NOMO-1 treated with dmso at 0.1 percent for 144 hours (cell line): ENCODE results near the gene C10orf53.

ENCODE experiments used
- DNase-seq: peaks from one replicate; lab custom pipeline; 2025; ENCODE audit not compliant: unreplicated experiment; lab: John Stamatoyannopoulos, UW

The C10orf53 gene

DNA sequence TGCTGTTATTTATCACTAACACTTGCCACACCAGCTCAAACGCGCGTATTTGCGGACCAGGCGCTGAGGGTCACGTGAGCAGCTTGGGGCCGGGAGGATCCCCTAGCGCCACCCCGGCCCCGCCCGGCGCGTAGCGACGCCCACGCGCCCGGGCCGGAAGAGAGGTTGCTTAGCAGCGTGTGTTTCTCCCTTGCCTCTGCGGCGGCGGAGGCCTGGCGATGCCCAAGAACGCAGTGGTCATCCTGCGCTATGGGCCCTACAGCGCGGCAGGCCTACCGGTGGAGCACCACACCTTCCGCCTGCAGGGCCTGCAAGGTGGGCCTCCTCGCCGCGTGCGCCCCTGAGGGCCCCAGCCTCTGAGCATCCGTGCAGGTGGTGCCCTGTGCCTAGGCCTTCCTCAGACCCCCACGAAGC, at the start of gene C10orf53:
Gene C10orf53 (plus strand): TSS at position 172 of the 414 bp plus-strand sequence. CDS start 47 bp downstream, at position 219.
- DNase-seq = no peak

GRCh38 chr10:49631975-49632374, 47.5 kb upstream of the C10orf53 start:
- DNase-seq = no peak

DNA sequence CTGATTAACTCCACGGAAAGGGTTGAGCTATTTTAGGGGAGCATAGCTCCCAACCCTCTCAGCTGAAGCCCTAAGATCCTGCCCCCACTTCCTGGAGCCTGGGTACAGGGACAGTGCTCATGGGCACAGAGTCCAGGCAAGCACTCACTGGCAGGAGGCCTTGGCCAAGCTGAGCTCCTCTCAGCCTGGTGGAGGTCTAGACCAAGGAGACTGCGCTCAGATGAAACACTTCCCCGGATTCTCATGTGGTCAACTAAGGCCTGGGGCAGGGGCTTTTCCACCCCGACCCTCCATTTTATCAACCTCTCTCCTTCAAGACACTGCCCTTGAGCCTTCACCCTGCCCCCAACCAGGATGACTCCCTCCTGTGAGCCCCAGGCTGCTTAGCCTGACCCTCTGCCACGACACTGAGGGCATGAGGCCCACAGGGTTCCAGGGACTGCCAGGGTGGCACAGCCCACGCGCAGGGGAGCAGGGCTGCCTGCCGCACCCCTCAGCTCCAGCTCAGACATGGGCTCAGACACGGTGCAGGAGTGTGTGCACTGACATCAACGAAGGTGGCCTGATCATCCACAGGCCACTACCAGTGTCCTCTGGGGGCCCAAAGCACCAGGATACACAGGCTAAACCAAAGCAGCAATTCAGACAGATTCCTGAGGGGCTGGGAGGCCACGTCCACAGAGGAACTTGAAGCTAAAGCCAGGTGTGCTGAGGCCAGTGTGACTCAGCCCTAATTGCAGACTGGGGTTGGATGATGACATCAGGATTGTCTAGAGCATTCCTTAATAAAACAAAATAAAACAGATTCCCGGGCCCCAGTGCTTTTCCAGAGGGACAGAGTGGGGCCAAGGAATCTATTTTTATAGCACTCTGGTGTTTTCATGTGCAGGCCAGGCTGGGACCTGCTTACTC, 46.8 kb upstream of the C10orf53 start:
- DNase-seq = no peak

DNA sequence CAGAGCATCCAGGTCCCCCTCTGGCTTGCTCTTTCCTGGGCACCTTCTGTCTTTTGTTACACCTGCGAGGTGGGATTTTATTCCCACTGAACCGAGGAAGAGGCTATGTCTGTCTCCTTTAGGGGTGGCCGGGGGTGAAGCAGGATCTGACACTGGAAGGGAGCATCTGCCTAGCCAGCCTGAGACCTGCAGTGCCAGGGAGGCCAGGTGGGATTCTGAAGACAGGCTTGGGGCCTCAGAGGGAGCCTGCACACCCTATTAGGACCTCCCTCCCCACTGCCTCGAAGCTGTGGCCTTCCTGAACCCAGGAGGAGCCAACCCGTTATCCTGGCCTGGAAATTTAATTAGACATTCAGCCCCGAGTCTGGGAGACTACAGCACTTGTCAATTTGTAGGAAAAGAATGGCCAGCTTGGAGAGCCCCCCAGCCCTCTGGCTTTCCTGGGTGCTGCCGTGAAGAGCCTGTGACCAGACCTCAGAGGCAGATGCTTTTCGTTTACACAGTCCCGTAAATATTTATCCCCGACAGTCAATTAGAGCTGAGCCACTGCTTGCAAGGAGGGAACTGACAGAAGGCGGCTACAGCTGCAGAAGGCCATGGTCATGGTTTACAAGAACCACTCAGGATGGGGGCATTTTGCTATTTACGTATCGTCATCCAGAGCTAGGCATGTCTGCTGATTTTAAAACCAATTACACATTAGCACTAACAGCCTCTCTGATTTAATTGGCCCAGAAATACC, 46.0 kb upstream of the C10orf53 start:
- DNase-seq = no peak

GRCh38 chr10:49634069-49634660, 45.3 kb upstream of the C10orf53 start:
- DNase-seq = no peak

- DNase-seq = no peak
These were observed 37.1 kb upstream of the C10orf53 start for GRCh38 chr10:49642311-49642710.

DNA sequence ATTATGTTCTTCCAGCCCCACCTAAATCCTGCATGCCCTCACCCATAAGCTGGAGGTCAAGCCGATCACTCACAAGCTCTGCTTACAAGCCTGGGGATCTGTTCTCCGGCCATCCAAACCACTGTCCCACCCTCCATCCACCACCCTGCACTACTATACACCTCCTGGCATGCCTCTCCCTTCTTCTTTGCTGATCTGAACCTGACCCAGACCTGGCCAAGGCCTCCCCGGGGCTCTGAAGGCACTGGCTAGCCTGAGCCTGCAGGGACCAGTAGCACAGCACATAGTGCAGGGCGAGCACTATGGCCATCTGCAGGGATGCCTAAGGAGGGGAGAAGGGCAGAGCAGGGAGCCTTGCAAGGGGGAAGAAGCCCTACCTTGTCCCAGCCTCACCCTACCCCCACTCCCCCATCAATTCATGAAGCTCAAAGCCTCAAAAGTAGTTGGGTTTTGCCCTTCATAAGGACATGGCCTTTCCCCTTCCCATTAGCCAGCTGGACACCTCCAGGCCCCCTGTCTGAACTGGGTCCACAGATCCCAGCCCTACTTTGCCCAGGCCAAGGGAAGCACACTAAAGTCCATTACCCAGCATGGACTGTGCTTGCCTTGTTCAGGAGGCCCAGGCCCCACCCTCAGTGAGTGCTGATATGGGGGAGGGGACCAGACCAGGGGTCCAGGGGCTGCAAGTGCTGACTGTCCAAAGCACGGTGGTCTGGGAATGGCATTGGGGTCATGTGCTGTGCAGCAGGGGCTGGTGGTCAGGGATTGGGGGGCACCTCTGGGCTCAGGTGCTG, 36.0 kb upstream of the C10orf53 start:
- DNase-seq = no peak

DNA sequence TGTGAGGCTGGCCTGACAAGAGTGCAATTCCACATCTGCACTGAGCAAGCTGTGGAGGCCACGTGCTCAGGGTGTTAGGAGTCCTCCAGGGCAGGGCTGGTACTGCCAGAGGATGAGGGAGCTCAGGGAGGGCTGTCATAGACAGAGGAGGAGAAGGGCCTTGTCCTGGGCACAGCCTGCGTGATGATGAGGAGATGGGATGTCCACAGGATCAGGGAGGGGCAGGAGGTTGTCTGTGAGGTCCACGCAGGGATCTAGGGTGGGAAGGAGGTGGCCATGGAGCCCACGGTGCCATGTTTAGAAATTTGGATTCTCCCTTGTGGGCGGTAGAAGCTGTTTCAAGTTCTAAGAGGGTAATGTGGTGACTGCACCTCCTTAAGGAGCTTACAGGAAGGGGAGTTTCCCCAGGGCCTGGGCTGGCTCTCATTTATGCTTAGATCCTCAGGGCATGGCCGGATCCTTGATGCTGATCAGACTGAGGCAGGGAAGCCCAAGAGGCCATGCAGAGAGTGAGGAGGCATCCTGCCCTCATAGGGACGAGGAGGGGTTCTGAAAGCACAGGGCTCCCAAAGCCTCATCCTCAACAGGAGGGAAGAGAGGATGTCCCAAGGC, 35.3 kb upstream of the C10orf53 start:
- no peak for DNase-seq

DNA sequence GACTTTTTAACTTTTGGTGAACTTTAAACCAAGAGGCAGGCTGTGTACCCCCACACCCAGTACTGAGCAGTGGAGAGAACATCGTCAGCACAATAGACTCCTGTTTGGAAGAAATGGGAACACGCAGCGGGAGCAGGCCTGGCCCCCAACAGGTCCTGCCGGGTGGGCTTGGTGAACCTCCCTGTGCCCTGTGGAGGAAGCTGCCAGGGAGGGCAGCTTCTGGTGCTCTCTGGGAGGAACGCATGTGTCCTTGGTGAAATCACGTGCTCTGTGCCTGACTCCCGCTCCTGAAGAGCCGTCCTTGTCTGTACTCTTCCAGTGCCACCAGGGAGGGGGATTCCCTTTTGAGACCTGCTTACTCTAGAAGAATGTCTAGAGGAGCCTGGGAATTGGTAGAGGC, 34.0 kb upstream of the C10orf53 start:
- no peak for DNase-seq

DNA sequence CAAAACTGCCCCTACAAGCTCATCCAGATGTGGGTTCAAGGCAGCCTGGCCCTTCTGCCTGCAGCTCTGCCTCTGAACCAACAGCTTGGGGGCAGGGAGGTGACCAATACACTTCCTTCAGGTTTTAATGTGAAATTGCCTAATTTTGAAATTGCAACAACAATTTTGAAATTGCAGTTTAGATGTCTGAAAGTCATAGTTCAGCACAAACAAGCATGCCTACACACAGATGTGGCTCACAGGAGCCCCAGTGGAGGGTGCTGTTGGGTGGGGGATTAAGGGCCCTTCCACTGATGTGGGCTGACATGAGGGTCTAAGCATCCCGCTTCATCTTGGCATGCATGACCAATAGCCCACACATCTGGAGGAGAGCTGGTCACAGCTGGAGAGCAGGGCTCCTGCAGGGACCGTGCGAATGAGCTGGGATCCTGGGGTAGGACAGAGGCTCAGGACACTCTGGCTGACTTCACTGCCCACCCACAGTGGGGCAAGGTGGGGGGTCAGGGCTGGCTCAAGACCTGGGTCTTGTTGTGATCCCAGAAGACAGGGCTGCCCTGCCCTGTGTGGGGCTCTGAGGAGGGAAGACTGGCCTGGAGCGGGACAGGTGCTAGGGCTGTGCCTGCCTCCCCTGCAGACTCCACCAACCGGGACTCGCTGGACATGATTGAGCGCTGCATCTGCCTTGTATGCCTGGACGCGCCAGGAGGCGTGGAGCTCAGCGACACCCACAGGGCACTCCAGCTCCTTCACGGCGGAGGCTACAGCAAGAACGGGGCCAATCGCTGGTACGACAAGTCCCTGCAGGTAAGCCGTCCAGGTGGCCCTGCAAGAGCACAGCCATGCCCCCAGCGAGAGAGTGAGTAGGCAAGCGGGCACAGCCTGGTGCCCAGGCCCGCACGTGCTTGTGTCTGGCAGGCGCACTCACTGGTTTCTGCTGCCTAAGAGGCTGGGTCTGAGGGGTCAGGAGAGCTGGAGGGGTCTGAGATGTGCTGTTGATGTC, 33.3 kb upstream of the C10orf53 start:
- DNase-seq = peak; percentile 15

DNA sequence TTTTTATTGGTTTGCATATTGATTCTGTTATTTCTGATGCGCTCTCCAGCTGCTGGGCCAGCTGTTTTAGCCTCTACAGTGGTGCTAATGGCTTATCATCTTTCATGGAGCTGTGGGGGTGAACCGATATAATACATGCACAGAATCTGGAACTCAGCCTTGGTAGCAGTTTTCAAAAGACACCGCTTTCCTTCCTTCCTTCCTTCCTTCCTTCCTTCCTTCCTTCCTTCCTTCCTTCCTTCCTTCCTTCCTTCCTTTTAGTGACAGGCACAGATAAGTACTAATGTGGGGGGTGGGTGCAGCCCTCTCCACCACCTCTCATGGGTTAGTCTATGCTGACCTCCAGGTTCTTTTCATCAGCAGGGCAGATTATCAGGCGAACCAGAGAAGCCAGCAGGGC, 31.9 kb upstream of the C10orf53 start:
- no peak for DNase-seq

DNA sequence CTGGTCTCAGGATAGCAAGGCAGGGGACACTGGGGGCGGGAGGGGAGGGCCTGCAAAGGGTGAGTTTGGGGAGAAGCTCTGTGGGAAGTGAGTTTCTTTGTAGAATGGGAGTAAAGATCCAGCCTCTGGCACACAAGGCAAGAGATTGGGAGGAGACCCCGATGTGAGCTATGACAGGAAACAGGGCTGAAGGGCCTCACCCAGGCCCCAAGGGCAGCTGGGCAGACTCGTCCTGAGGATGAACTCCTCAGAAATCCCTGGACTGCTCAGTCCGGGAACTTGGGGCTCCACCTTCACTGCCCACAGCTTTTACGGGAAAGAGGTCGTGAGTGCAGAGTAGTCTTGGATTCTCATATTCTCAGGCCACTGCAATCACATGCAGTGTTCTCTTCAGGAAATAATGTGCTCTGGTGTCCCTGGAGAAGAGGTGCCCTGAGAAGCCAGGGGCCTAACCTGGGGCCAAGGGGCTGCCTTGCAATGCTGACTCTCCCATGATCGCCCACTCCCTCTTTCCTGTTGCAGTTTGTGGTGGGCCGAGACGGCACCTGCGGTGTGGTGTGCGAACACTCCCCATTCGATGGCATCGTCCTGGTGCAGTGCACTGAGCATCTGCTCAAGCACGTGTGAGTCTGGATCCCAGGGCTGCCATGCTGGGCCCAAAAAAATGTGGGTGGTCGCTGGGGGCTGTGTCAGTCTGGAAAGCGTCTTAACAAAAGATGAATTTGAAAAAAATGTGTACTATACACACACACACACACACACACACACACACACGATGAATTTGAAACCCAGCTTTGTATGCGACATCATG, 31.3 kb upstream of the C10orf53 start:
- DNase-seq = no peak

DNA sequence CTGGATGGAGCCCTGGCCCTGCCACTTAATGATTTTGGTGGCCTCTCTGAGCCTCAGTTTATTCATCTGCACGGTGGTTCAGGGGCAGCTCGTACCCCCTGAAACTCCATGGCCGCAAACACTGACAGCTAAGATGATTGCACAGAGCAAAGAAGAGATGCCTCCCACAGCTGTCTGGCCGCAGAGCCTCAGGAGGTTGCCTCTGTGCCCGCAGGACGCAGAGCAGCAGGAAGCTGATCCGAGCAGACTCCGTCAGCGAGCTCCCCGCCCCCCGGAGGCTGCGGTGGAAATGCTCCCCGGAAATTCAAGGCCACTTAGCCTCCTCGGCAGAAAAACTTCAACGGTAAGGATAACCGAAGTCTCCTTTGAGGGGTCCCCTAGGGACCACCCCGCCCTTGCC, 30.2 kb upstream of the C10orf53 start:
- DNase-seq = no peak

DNA sequence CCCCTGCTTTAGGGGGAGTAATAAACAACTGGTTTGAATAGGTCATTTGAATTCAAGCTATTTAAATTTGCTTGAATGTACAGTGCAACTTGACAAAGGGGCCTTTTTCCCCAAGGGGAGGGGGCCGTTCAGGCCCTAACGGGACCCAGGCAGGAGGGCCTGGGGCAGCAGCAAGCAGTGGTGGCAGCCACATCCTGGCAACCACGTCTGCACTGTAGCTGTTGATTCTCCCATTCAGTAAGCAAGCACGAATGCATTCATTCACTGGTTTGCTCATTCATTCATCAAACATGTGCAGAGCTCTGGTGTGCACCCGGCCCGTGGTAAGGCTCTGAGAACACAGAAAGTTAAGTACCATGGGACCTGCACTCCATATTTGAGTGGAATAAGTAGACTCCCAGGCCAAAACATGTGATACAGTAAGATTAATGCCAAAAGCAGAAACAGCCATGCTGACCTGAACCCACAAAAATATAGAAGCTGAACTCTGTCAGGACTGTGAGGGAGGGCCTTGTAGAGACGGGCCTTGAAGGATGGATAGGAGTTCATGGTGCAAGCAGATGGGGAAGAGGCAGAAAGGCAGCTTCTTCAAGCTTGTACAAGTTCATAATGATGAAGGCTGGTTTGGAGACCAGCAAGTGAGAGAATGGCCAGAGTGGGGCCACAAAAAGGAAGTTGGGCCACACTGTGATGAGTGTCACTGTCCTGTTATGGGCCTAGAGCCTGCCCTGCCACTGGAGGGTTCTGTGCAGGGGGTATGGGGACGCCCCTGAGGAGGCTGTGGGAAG, 29.3 kb upstream of the C10orf53 start:
- no peak for DNase-seq

GRCh38 chr10:49650724-49651034, 28.8 kb upstream of the C10orf53 start:
- DNase-seq = no peak

DNA sequence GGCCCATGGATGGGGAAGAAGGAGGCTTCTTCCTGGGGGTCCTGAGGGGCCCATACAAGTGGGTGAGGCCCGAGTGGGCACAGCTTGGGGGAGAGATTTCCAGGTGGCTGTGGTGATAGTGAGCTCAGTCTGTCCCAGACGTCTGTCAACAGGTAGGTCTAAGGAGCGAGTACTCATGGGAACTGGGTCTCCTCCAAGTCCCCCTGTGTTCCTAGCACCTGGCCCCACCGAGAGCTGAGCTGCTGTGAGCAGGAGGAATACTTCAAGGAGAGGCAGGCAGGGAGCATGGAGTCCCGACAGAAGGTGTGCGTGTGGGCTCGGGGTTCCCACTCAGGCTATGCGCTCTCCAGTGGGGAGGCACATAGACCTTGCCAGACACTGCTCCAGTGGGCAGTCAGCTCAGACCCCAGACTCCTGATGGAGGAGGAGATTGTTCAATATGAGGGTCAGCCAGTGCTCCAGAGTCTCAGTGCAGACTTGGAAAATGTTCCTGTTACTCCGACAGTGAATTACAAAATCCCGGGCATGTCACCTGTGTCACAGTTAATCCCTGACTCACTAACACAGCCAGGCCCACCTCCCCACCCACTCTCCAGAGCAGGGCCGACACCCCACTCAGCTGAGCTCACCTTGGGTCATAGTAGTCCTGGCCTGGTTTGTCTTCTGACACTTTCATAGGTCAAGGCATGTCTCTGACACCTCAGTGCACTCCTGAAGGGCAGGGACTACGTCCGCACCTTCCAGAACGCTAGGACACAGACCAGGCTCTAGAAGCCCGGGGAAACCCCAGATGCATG, 28.2 kb upstream of the C10orf53 start:
- DNase-seq = no peak

DNA sequence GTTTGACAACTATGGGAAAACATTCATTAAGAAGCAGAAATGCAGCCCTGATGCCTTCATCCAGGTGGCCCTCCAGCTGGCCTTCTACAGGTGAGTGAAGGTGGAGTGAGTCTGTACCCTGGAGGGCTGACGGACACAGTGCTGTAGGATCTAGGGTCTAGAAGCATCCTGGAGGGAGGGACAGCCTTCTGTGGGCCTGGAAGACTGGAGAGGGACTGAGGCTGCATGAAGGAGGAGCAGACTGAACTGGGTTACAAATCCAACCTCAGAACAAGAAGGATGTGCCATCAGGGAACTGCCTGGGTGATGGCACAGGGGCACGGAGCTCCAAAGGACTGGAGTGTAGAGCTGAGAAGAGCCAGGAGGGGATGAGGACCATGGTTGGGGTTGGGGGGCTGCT, 27.5 kb upstream of the C10orf53 start:
- DNase-seq = no peak
